Measurements from ENCODE around the gene MINAR2. TPM values are rescaled to one million over a fixed set of nuclear protein-coding genes. Genes with fewer than 3 reads are reported as not detected.

The MINAR2 gene
- not detected for total RNA-seq

- DNase-seq = no peak
These were observed at the start of gene MINAR2 for GRCh38 chr5:129747572-129748407. MINAR2 (plus strand) TSS chr5:129748094; CDS start chr5:129748191, 97 bp downstream.

- no peak for DNase-seq
These were observed 49.2 kb upstream of the MINAR2 start for GRCh38 chr5:129698661-129699060.

GRCh38 chr5:129716235-129716634 lies 31.7 kb upstream of the MINAR2 start:
- DNase-seq = no peak

- DNase-seq = no peak
These were observed 31.2 kb upstream of the MINAR2 start for GRCh38 chr5:129716651-129717050.

GRCh38 chr5:129717751-129718310 lies 30.1 kb upstream of the MINAR2 start:
- no peak for DNase-seq

DNA sequence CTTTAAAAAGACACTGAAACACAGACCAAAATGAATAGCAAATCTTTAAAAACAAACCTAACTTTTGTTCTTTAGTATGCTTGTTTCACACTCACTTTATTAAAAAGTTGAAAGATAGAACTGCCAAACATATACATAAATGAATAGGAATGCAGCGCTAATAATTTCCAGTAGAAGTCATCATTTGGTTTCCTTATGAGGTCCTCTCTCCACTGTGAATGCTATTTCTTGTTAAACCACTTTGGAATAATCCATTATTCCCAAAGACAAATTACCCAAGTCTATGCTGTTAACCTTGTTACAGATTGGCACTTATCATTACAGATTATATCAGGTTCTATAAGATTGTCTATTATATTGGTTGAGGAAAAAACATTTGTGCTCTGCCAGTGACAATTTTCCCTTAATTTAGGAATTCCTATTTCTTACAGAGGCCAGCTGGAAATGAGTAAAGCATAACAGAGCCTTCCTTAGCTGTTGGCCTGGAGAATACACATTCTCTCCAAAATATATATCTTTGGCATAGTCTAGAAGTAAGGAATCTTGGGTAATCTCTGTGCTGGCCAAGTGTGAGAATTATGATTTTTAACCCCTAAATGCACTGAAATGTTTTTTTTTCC lies 29.3 kb upstream of the MINAR2 start:
- no peak for DNase-seq

GRCh38 chr5:129724222-129724621 lies 23.7 kb upstream of the MINAR2 start:
- DNase-seq = no peak

- DNase-seq = no peak
These were observed 23.2 kb upstream of the MINAR2 start for GRCh38 chr5:129724647-129725046.

GRCh38 chr5:129739773-129740172 lies 8.1 kb upstream of the MINAR2 start:
- DNase-seq = no peak

GRCh38 chr5:129743541-129744187 lies 4.2 kb upstream of the MINAR2 start:
- no peak for DNase-seq

DNA sequence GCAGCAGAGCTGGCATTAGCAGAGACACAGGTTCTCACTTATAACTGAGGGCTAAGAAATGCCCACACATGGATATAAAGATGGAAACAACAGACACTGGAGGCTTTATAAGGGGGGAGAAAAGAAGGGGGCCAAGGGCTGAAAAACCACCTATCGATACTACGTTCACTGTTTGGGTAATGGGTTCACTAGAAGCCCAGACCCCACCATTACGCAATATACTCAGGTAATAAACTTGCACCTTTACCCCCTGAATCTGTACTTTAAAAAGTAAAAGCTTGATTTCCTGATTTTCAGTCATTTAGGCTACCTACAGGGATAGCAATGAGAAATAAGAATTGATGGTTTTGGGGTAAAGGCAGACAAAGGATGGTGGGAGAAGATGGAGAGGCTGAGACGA lies 1.9 kb upstream of the MINAR2 start:
- DNase-seq = no peak

DNA sequence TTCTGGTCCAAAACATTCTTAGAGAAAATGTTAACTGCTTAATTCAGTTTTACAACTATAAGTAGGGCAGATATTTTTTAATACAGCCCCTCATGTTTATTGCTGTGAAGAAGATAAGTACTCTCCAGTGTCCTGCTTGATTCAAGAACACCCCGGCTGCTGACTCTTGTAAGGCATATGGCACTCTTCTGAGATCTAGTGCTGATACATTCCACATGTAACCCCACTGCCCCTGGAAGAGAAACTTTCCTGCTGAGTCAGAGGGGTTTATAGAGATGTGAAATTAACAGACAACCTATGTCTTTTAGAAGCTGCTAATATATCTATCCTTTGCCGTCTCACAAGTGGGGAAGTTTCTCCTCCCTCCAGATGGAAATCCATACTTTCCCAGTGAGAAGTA lies 1.0 kb upstream of the MINAR2 start:
- no peak for DNase-seq

DNA sequence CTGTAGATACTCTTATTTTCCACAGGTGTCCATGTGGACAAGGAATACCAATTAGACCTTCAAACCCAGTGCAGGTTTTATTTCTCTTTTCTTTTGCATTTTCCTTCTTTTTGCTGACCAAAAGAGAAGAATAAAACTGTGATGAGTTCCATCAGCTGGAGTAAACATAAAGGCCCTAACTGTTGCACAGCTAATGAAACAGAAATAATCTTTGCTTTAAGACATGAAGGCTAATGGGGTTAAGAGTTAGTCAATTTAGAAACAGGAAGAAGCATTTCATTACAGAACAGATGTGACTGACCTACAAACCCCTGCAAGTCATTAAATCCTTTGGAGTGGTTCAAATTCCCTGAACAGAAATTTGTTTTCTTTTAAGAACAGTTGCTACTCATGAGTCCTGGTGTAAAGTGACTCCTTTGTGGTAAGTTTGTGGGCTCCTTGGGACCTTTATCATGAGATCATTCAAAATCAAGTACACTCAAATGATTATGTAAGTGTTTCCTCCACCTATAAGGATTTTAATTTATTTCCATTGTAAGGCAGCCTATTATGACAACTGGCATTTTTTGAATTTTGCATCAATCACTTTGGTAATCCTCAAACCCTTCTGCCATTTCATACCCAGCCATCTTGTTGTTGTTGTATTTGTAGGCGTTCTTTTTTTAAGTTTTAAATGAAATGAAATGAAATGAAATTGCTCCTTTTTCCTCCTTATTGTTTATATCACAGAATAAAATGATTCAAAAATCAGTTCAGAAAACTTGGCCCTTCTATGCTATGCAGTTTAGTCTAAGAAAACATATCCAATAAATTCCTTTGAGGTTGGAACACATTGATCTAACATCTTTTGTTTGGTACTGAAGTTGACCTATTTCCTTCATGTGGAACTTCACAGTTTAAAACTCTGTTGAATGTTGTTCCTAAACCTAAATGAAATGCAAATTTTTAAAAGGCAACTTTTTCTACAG lies 1.3 kb downstream of the MINAR2 start:
- no peak for DNase-seq

GRCh38 chr5:129760636-129761325 lies 12.9 kb downstream of the MINAR2 start:
- no peak for DNase-seq

DNA sequence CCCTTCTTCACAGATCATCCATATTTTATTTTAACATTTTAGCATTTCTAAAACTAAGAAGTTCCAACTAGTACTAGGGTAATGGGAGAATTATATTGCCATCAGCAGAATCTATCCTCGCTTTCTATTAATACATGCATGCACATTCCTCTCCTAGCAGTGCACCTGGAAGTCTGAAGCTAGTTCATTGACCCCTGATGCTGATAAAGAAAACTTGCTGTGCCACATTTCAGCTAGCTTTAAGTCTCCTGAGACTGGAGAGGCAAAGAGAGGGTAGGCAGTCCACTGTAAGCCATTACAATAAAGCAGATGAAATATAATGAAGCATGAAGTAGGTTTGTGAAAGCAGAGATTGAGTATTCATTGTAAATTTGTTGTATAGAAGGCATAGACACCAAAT lies 15.8 kb downstream of the MINAR2 start:
- no peak for DNase-seq

- DNase-seq = no peak
These were observed 18.9 kb downstream of the MINAR2 start for GRCh38 chr5:129766798-129767197.

DNA sequence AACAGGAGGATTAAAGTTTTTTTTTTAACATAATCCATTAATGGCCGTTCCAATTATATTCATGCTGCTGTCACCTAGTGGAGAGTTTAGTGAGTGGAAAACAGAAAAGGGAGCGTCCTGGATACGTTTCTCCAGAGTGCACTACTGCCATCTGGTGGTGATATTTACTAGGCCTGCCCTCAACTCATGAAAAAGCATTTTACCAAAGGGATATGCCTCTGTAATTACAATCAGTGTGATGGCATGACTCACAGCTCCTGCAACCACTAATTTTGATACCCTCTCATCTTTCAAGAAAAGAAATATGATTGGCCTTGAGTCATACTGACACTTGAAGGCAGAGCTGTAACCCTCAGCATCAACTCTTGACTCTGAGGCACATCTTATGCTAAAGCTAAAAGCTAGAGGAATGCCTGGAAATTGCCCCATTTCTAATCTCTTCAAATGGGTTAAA lies 20.1 kb downstream of the MINAR2 start:
- peak; percentile 30 for DNase-seq

GRCh38 chr5:129768735-129769134 lies 20.8 kb downstream of the MINAR2 start:
- DNase-seq = no peak

GRCh38 chr5:129770024-129770820 lies 22.3 kb downstream of the MINAR2 start:
- DNase-seq = no peak

GRCh38 chr5:129771058-129771838 lies 23.4 kb downstream of the MINAR2 start:
- DNase-seq = peak; percentile 12

Data from effector CD4-positive, alpha-beta T cell (primary cell).